ENCODE data around the gene RNF187.

Gene RNF187

GRCh38 chr1:228487336-228488124, at the start of gene RNF187:
Gene RNF187 (plus strand): TSS chr1:228487382.
- Histone ChIP-seq H3K27ac (ENCODE audit: low read depth, low read length) (peak within 1 kb of the TSS; percentile 89), H3K27me3 (ENCODE audit: control insufficient read depth, insufficient read depth, low read length) (no peaks in the 10 kb centered on the region), H3K4me3 (ENCODE audit: low read depth, low read length) (peak within 1 kb of the TSS; percentile 95), H3K9me3 (ENCODE audit: control insufficient read depth, insufficient read depth, low read length) (no peaks in the 10 kb centered on the region), H3K9ac (ENCODE audit: low read depth, low read length) (peak within 1 kb of the TSS; percentile 95), H3K4me1 (ENCODE audit: control insufficient read depth, insufficient read depth, low read length) (0 out of 2 replicates have a peak, but pooled peaks cover 4% of the 10 kb centered on the region), H3K36me3 (ENCODE audit: control insufficient read depth, insufficient read depth, low read length) (peaks cover 26% of the 10 kb centered on the region)

GRCh38 chr1:228437424-228437962, 49.7 kb upstream of the RNF187 start:
- H3K4me1 ChIP-seq (ENCODE audit: control insufficient read depth, insufficient read depth, low read length) = no peaks in the 10 kb centered on the region
- no peaks in the 10 kb centered on the region for H3K9me3 ChIP-seq (ENCODE audit: control insufficient read depth, insufficient read depth, low read length)
- H3K9ac ChIP-seq (ENCODE audit: low read depth, low read length) = no peak overlapping the region
- no peak overlapping the region for H3K4me3 ChIP-seq (ENCODE audit: low read depth, low read length)
- H3K36me3 ChIP-seq (ENCODE audit: control insufficient read depth, insufficient read depth, low read length) = no peaks in the 10 kb centered on the region
- H3K27me3 ChIP-seq (ENCODE audit: control insufficient read depth, insufficient read depth, low read length) = peaks cover 59% of the 10 kb centered on the region
- no peak overlapping the region for H3K27ac ChIP-seq (ENCODE audit: low read depth, low read length)

DNA sequence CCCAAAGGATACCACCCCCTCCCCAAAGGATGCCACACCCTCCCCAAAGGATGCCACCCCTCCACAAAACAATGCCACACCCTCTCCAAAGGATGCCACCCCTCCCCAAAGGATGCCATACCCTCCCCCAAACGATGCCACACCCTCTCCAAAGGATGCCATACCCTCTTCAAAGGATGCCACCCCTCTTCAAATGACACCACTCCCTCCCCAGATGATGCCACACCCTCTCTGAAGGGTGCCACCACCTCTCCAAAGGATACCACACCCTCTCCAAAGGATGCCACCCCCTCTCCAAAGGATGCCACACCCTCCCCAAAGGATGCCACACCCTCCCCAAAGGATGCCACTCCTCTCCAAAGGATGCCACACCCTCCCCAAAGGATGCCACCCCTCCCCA, 48.9 kb upstream of the RNF187 start:
- no peaks in the 10 kb centered on the region for H3K36me3 ChIP-seq (ENCODE audit: control insufficient read depth, insufficient read depth, low read length)
- no peak overlapping the region for H3K9ac ChIP-seq (ENCODE audit: low read depth, low read length)
- H3K27ac ChIP-seq (ENCODE audit: low read depth, low read length) = no peak overlapping the region
- H3K4me3 ChIP-seq (ENCODE audit: low read depth, low read length) = no peak overlapping the region
- H3K9me3 ChIP-seq (ENCODE audit: control insufficient read depth, insufficient read depth, low read length) = no peaks in the 10 kb centered on the region
- H3K4me1 ChIP-seq (ENCODE audit: control insufficient read depth, insufficient read depth, low read length) = no peaks in the 10 kb centered on the region
- H3K27me3 ChIP-seq (ENCODE audit: control insufficient read depth, insufficient read depth, low read length) = peaks cover 67% of the 10 kb centered on the region

DNA sequence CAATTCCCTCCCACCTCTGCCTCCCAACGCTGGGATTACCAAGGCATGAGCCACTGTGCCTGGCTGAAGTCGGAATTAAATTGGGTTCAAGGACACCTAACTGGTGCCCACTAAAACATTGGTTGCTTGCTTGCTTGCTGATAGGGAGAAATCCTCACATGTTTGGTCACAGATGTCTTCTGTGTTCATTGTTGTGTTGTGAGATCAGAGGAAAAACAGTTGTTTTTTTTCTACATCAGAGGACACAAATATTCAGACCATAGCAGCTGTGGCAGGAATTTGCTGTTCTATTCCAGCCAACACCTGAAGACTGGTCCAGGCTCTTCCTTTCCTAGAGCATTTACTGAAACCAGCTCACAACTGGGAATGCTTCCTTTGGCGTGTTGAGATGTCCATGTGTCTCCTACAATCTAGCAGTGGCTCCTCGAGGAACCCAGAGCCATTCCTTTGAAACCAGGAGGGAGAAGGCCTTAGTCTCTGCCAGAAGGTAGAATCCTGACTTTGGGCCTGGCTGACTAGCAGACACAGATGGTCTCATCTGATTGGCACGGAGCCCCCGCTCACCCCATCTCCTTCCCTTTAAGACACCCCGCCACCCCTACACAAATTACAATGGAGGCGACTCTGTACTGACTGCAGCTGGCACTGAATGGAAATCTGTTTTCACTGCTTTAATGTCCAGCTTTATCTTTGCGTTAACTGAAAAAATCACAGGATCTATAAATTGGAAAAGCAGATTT, 46.3 kb upstream of the RNF187 start:
- Histone ChIP-seq H3K9ac (ENCODE audit: low read depth, low read length) (no peak overlapping the region), H3K4me3 (ENCODE audit: low read depth, low read length) (no peak overlapping the region), H3K27ac (ENCODE audit: low read depth, low read length) (no peak overlapping the region), H3K9me3 (ENCODE audit: control insufficient read depth, insufficient read depth, low read length) (no peaks in the 10 kb centered on the region), H3K36me3 (ENCODE audit: control insufficient read depth, insufficient read depth, low read length) (no peaks in the 10 kb centered on the region), H3K27me3 (ENCODE audit: control insufficient read depth, insufficient read depth, low read length) (peaks cover 80% of the 10 kb centered on the region), H3K4me1 (ENCODE audit: control insufficient read depth, insufficient read depth, low read length) (no peaks in the 10 kb centered on the region)

DNA sequence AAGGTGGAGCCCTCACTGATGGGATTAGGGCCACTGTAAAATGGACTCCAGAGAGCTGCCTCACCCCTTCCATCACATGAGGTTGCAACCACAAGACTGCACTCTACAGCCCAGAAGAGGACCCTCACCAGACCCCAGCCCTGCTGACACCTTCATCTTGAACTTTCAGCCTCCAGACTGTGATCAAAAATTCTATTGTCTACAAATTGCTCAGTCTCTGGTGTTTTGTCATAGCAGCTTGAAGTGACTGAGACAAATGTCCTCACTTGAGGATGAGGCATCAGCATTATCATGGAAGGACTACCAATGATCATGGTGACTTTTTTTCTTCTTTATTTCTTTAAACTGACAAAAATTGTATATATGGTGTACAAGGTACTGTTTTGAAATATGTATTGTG, 43.8 kb upstream of the RNF187 start:
- H3K27ac ChIP-seq (ENCODE audit: low read depth, low read length) = no peak overlapping the region
- H3K27me3 ChIP-seq (ENCODE audit: control insufficient read depth, insufficient read depth, low read length) = peaks cover 90% of the 10 kb centered on the region
- H3K9me3 ChIP-seq (ENCODE audit: control insufficient read depth, insufficient read depth, low read length) = no peaks in the 10 kb centered on the region
- H3K4me3 ChIP-seq (ENCODE audit: low read depth, low read length) = no peak overlapping the region
- H3K9ac ChIP-seq (ENCODE audit: low read depth, low read length) = no peak overlapping the region
- no peaks in the 10 kb centered on the region for H3K4me1 ChIP-seq (ENCODE audit: control insufficient read depth, insufficient read depth, low read length)
- H3K36me3 ChIP-seq (ENCODE audit: control insufficient read depth, insufficient read depth, low read length) = no peaks in the 10 kb centered on the region

GRCh38 chr1:228445490-228445842, 41.7 kb upstream of the RNF187 start:
- Histone ChIP-seq H3K9ac (ENCODE audit: low read depth, low read length) (0 out of 2 replicates have a peak overlapping the region, but pooled peaks have one; percentile 12), H3K36me3 (ENCODE audit: control insufficient read depth, insufficient read depth, low read length) (no peaks in the 10 kb centered on the region), H3K9me3 (ENCODE audit: control insufficient read depth, insufficient read depth, low read length) (no peaks in the 10 kb centered on the region), H3K4me3 (ENCODE audit: low read depth, low read length) (peak overlapping the region; percentile 71), H3K27ac (ENCODE audit: low read depth, low read length) (no peak overlapping the region), H3K27me3 (ENCODE audit: control insufficient read depth, insufficient read depth, low read length) (peaks cover 86% of the 10 kb centered on the region), H3K4me1 (ENCODE audit: control insufficient read depth, insufficient read depth, low read length) (no peaks in the 10 kb centered on the region)

DNA sequence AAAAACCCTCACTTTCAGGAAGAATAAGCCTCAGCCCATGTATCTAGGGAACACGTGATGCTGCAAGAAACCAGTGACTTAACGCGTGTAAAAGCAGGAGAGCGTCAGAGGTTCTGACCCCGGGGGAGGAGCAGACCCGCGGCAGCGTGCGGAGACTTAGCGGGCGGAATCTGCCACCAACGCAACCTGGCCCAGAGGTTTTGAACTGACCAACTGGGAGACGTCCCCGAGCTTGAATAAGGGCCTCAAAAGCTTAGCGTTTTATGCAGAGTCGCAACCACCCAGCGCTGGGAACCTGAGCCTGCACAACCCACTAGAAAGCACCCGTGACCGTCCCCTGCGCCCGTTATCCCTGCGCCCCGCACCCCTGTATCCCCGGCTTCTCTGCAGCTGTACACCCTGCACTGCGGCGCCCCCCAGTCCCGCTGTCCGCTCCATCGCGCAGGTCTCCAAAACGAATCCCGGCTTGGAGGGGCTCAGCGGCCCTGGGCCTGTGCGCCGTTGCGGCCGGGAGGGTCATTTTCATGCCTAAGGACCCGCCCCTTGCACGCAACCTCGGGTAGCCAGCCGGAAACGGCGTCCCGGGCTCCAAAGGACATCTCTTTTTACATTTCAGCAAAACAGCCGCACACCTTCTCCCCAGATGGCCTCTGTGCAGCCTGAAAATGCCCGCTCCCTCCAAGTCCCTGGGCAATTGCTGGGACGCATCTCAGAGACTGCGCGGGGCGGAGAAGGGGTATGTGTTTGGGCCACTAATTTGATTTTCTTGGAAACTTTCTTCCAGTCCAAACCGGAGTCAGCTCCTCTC, 41.1 kb upstream of the RNF187 start:
- Histone ChIP-seq H3K4me3 (ENCODE audit: low read depth, low read length) (peak overlapping the region; percentile 71), H3K27ac (ENCODE audit: low read depth, low read length) (no peak overlapping the region), H3K36me3 (ENCODE audit: control insufficient read depth, insufficient read depth, low read length) (no peaks in the 10 kb centered on the region), H3K4me1 (ENCODE audit: control insufficient read depth, insufficient read depth, low read length) (no peaks in the 10 kb centered on the region), H3K9me3 (ENCODE audit: control insufficient read depth, insufficient read depth, low read length) (no peaks in the 10 kb centered on the region), H3K9ac (ENCODE audit: low read depth, low read length) (0 out of 2 replicates have a peak overlapping the region, but pooled peaks have one; percentile 12), H3K27me3 (ENCODE audit: control insufficient read depth, insufficient read depth, low read length) (peaks cover 81% of the 10 kb centered on the region)

GRCh38 chr1:228446852-228447251, 40.3 kb upstream of the RNF187 start:
- Histone ChIP-seq H3K9ac (ENCODE audit: low read depth, low read length) (no peak overlapping the region), H3K4me1 (ENCODE audit: control insufficient read depth, insufficient read depth, low read length) (no peaks in the 10 kb centered on the region), H3K27ac (ENCODE audit: low read depth, low read length) (no peak overlapping the region), H3K27me3 (ENCODE audit: control insufficient read depth, insufficient read depth, low read length) (peaks cover 72% of the 10 kb centered on the region), H3K9me3 (ENCODE audit: control insufficient read depth, insufficient read depth, low read length) (no peaks in the 10 kb centered on the region), H3K4me3 (ENCODE audit: low read depth, low read length) (peak overlapping the region; percentile 71; the same call in 1 of the 2 replicates), H3K36me3 (ENCODE audit: control insufficient read depth, insufficient read depth, low read length) (no peaks in the 10 kb centered on the region)

- H3K27ac ChIP-seq (ENCODE audit: low read depth, low read length) = no peak overlapping the region
- no peaks in the 10 kb centered on the region for H3K9me3 ChIP-seq (ENCODE audit: control insufficient read depth, insufficient read depth, low read length)
- no peaks in the 10 kb centered on the region for H3K4me1 ChIP-seq (ENCODE audit: control insufficient read depth, insufficient read depth, low read length)
- no peak overlapping the region for H3K4me3 ChIP-seq (ENCODE audit: low read depth, low read length)
- H3K36me3 ChIP-seq (ENCODE audit: control insufficient read depth, insufficient read depth, low read length) = no peaks in the 10 kb centered on the region
- peaks cover 57% of the 10 kb centered on the region for H3K27me3 ChIP-seq (ENCODE audit: control insufficient read depth, insufficient read depth, low read length)
- no peak overlapping the region for H3K9ac ChIP-seq (ENCODE audit: low read depth, low read length)
Measured at GRCh38 chr1:228448372-228448771, 38.8 kb upstream of the RNF187 start.

GRCh38 chr1:228450200-228450599, 37.0 kb upstream of the RNF187 start:
- Histone ChIP-seq H3K36me3 (ENCODE audit: control insufficient read depth, insufficient read depth, low read length) (peaks cover 4% of the 10 kb centered on the region; the same call in 1 of the 2 replicates), H3K27me3 (ENCODE audit: control insufficient read depth, insufficient read depth, low read length) (peaks cover 39% of the 10 kb centered on the region), H3K4me3 (ENCODE audit: low read depth, low read length) (no peak overlapping the region), H3K9ac (ENCODE audit: low read depth, low read length) (no peak overlapping the region), H3K9me3 (ENCODE audit: control insufficient read depth, insufficient read depth, low read length) (no peaks in the 10 kb centered on the region), H3K4me1 (ENCODE audit: control insufficient read depth, insufficient read depth, low read length) (no peaks in the 10 kb centered on the region), H3K27ac (ENCODE audit: low read depth, low read length) (no peak overlapping the region)

All from HUES48 (cell line).